Left ventricle myocardium inferior (tissue), 1 donor: ENCODE measurements around the gene MAPK1. TPM values are rescaled to one million over a fixed set of nuclear protein-coding genes. Genes with fewer than 3 reads are reported as not detected.
"Not testable (repeated sequence)": the region's sequence is repeated elsewhere in the genome, so short reads cannot be mapped to it uniquely, and the experiment has no call there.

Source experiments
- DNase-seq: peaks from one replicate; pipeline ENCODE4 v3.0.0-alpha.2; 2020
- H3K27ac ChIP-seq: fragments of 200-600 bp; replicated peaks from 2 replicates; pipeline ENCODE4 v1.8.0; 2021
- H3K27me3 ChIP-seq: fragments of 200-600 bp; 2 replicates; pipeline ENCODE4 v1.8.0; 2021; ENCODE audit warnings: low read depth
- H3K36me3 ChIP-seq: fragments of 200-600 bp; 2 replicates; pipeline ENCODE4 v1.8.0; 2021
- H3K4me1 ChIP-seq: fragments of 200-600 bp; 2 replicates; pipeline ENCODE4 v1.8.0; 2021
- H3K4me3 ChIP-seq: fragments of 200-600 bp; 2 replicates; pipeline ENCODE4 v1.8.0; 2021; ENCODE audit warnings: mild to moderate bottlenecking, moderate library complexity
- H3K9me3 ChIP-seq: fragments of 200-600 bp; replicated peaks from 2 replicates; pipeline ENCODE4 v1.8.0; 2021
- CTCF ChIP-seq: fragments of 200-600 bp; IDR thresholded peaks from 2 replicates; pipeline ENCODE4 v1.8.0; 2021; ENCODE audit warnings: antibody characterized with exemption, mild to moderate bottlenecking, borderline replicate concordance
- intact Hi-C: fragments of 100-400 bp; cut with micrococcal nuclease; formaldehyde crosslinking; loops from one replicate; pipeline ENCODE4 v1.11.0; 2022
- total RNA-seq: library from RNA; stranded (reverse); fragmentation: NEBNext Ultra II Directional; extraction: Animal tissue kit (Norgen Biotek cat#: 25700); gene quantifications from one replicate; pipeline ENCODE4 v1.2.1, GENCODE V29; 2021
- donor health status: DM: no; HTN: yes; CAD: no; lungs with severe emphysema.

Gene MAPK1
- total RNA-seq, 1 donor from 2014 or later, result 91.7 TPM

- no peak for TF ChIP-seq CTCF
- Histone ChIP-seq H3K4me1 (no peaks in the 10 kb centered on the region), H3K4me3 (no peak overlapping the region), H3K27me3 (no peaks in the 10 kb centered on the region), H3K27ac (no peak overlapping the region), H3K9me3 (no peaks in the 10 kb centered on the region), H3K36me3 (no peaks in the 10 kb centered on the region)
- intact Hi-C loops, result no loop called here
- no peak for DNase-seq
Measured at GRCh38 chr22:21881841-21882753, 14.7 kb upstream of the MAPK1 start.

- no peaks in the 10 kb centered on the region for H3K9me3 ChIP-seq
- H3K4me1 ChIP-seq, result no peaks in the 10 kb centered on the region
- DNase-seq, result no peak
- no peaks in the 10 kb centered on the region for H3K36me3 ChIP-seq
- intact Hi-C loops, result no loop called here
- H3K4me3 ChIP-seq, result no peak overlapping the region
- H3K27ac ChIP-seq, result no peak overlapping the region
- no peak for TF ChIP-seq CTCF
- H3K27me3 ChIP-seq, result no peaks in the 10 kb centered on the region
Measured at GRCh38 chr22:21876486-21877176, 9.2 kb upstream of the MAPK1 start.

- intact Hi-C loops, H3K27ac ChIP-seq: not testable (repeated sequence)
Measured at GRCh38 chr22:21874953-21875352, 7.5 kb upstream of the MAPK1 start.

GRCh38 chr22:21873619-21874018 lies 6.2 kb upstream of the MAPK1 start:
- DNase-seq, result no peak
- Histone ChIP-seq H3K4me3 (no peak overlapping the region), H3K9me3 (no peaks in the 10 kb centered on the region), H3K27ac (no peak overlapping the region), H3K36me3 (no peaks in the 10 kb centered on the region), H3K27me3 (no peaks in the 10 kb centered on the region), H3K4me1 (no peaks in the 10 kb centered on the region)
- intact Hi-C loops, result no loop called here
- TF ChIP-seq CTCF, result no peak

More at GRCh38 chr22:21874953-21875352, 7.5 kb upstream of the MAPK1 start:
- H3K27me3 ChIP-seq, DNase-seq, H3K36me3 ChIP-seq, H3K4me1 ChIP-seq, H3K9me3 ChIP-seq, H3K4me3 ChIP-seq: not testable (repeated sequence)

- H3K27ac ChIP-seq, DNase-seq, H3K4me1 ChIP-seq, H3K27me3 ChIP-seq, H3K4me3 ChIP-seq, H3K9me3 ChIP-seq, H3K36me3 ChIP-seq, intact Hi-C loops: not testable (repeated sequence)
Measured at GRCh38 chr22:21872741-21873140, 5.3 kb upstream of the MAPK1 start.

GRCh38 chr22:21868651-21869050 lies 1.2 kb upstream of the MAPK1 start:
- no peak for TF ChIP-seq CTCF
- H3K4me1 ChIP-seq, result peaks cover 38% of the 10 kb centered on the region
- H3K27ac ChIP-seq, result no peak overlapping the region
- H3K9me3 ChIP-seq, result no peaks in the 10 kb centered on the region
- intact Hi-C loops, result loop anchor here (10.0 kb wide), 1 partner anchor 64 kb away; no protein-coding TSS in a partner anchor
- peak overlapping the region; percentile 74 for H3K4me3 ChIP-seq
- no peaks in the 10 kb centered on the region for H3K27me3 ChIP-seq
- no peak for DNase-seq
- no peaks in the 10 kb centered on the region for H3K36me3 ChIP-seq
